Left ventricle myocardium inferior (tissue), 1 donor: Measurements from ENCODE around the gene CCDC40. TPM values are rescaled to one million over a fixed set of nuclear protein-coding genes. Genes with fewer than 3 reads are reported as not detected.
"Not testable (repeated sequence)": the region's sequence is repeated elsewhere in the genome, so short reads cannot be mapped to it uniquely, and the experiment has no call there.

ENCODE experiments used
- DNase-seq: peaks from one replicate; pipeline ENCODE4 v3.0.0-alpha.2; 2020
- H3K27ac ChIP-seq: fragments of 200-600 bp; replicated peaks from 2 replicates; pipeline ENCODE4 v1.8.0; 2021
- H3K27me3 ChIP-seq: fragments of 200-600 bp; 2 replicates; pipeline ENCODE4 v1.8.0; 2021; ENCODE audit warnings: low read depth
- H3K36me3 ChIP-seq: fragments of 200-600 bp; 2 replicates; pipeline ENCODE4 v1.8.0; 2021
- H3K4me1 ChIP-seq: fragments of 200-600 bp; 2 replicates; pipeline ENCODE4 v1.8.0; 2021
- H3K4me3 ChIP-seq: fragments of 200-600 bp; 2 replicates; pipeline ENCODE4 v1.8.0; 2021; ENCODE audit warnings: mild to moderate bottlenecking, moderate library complexity
- H3K9me3 ChIP-seq: fragments of 200-600 bp; replicated peaks from 2 replicates; pipeline ENCODE4 v1.8.0; 2021
- intact Hi-C: fragments of 100-400 bp; cut with micrococcal nuclease; formaldehyde crosslinking; loops from one replicate; pipeline ENCODE4 v1.11.0; 2022
- total RNA-seq: library from RNA; stranded (reverse); fragmentation: NEBNext Ultra II Directional; extraction: Animal tissue kit (Norgen Biotek cat#: 25700); gene quantifications from one replicate; pipeline ENCODE4 v1.2.1, GENCODE V29; 2021
- TF ChIP-seq, protein P1 (sequence below): fragments of 200-600 bp; IDR thresholded peaks from 2 replicates; pipeline ENCODE4 v1.8.0; 2021; ENCODE audit warnings: antibody characterized with exemption, mild to moderate bottlenecking, borderline replicate concordance
- donor health status: DM: no; HTN: yes; CAD: no; lungs with severe emphysema.

CCDC40 gene
- total RNA-seq, 1 donor from 2014 or later, result 7.7 TPM

GRCh38 chr17:79992649-79993389, 43.6 kb upstream of the CCDC40 start:
- no peaks in the 10 kb centered on the region for H3K27me3 ChIP-seq
- peaks cover 47% of the 10 kb centered on the region for H3K4me1 ChIP-seq
- no peaks in the 10 kb centered on the region for H3K36me3 ChIP-seq
- H3K9me3 ChIP-seq, result no peaks in the 10 kb centered on the region
- TF ChIP-seq, protein P1, sequence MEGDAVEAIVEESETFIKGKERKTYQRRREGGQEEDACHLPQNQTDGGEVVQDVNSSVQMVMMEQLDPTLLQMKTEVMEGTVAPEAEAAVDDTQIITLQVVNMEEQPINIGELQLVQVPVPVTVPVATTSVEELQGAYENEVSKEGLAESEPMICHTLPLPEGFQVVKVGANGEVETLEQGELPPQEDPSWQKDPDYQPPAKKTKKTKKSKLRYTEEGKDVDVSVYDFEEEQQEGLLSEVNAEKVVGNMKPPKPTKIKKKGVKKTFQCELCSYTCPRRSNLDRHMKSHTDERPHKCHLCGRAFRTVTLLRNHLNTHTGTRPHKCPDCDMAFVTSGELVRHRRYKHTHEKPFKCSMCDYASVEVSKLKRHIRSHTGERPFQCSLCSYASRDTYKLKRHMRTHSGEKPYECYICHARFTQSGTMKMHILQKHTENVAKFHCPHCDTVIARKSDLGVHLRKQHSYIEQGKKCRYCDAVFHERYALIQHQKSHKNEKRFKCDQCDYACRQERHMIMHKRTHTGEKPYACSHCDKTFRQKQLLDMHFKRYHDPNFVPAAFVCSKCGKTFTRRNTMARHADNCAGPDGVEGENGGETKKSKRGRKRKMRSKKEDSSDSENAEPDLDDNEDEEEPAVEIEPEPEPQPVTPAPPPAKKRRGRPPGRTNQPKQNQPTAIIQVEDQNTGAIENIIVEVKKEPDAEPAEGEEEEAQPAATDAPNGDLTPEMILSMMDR, result no peak
- intact Hi-C loops, result no loop called here
- H3K4me3 ChIP-seq, result peak overlapping the region; percentile 61
- H3K27ac ChIP-seq, result peak overlapping the region; percentile 72
- no peak for DNase-seq

GRCh38 chr17:79993390-79994227, 42.8 kb upstream of the CCDC40 start:
- intact Hi-C loops, result no loop called here
- Histone ChIP-seq H3K27me3 (no peaks in the 10 kb centered on the region), H3K4me1 (peaks cover 44% of the 10 kb centered on the region), H3K9me3 (no peaks in the 10 kb centered on the region), H3K27ac (peak overlapping the region; percentile 72), H3K4me3 (peak overlapping the region; percentile 61), H3K36me3 (no peaks in the 10 kb centered on the region)
- TF ChIP-seq, protein P1, result no peak
- DNase-seq, result peak; percentile 81

DNA sequence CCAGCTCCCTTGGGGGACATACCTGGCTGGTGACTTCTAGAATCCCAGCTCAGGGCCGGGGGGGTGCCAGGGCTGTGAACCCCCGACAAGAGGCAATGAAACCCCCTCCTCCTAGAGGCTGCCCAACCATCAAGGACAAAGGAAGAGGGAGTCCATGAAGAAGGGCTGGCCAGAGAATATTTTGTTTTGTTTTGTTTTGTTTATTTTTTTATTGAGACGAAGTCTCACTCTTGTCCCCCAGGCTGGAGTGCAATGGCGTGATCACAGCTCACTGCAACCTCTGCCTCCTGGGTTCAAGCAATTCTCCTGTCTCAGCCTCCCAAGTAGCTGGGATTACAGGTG, 42.2 kb upstream of the CCDC40 start:
- H3K36me3 ChIP-seq, H3K27me3 ChIP-seq, H3K4me3 ChIP-seq, intact Hi-C loops, DNase-seq, H3K9me3 ChIP-seq: not testable (repeated sequence)
- H3K27ac ChIP-seq, result peak overlapping the region; percentile 72
- H3K4me1 ChIP-seq, result peaks cover 44% of the 10 kb centered on the region

GRCh38 chr17:79994602-79995001, 41.8 kb upstream of the CCDC40 start:
- Histone ChIP-seq H3K4me1 (peaks cover 44% of the 10 kb centered on the region), H3K27ac (no peak overlapping the region), H3K36me3 (no peaks in the 10 kb centered on the region), H3K27me3 (no peaks in the 10 kb centered on the region), H3K4me3 (no peak overlapping the region), H3K9me3 (no peaks in the 10 kb centered on the region)
- no peak for DNase-seq
- TF ChIP-seq, protein P1, result no peak
- intact Hi-C loops, result no loop called here

DNA sequence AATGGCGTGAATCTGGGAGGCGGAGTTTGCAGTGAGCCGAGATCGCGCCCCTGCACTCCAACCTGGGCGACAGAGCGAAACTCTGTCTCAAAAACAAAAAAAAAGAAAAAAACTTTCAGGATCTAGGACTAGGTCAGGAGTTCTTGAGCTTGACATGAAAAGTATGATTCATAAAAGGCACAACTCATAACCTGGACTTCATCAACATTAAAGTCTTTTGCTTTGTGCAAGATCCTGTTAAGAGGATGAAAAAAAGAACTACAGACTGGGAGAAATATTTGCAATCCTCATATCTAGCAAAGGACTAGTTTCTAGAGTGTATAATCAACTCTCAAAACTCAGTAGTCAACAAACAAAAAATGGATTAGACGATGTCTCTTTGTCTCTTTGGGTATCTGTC, 40.7 kb upstream of the CCDC40 start:
- intact Hi-C loops, result no loop called here
- Histone ChIP-seq H3K4me1 (peaks cover 39% of the 10 kb centered on the region), H3K27ac (no peak overlapping the region), H3K9me3 (no peaks in the 10 kb centered on the region), H3K4me3 (no peak overlapping the region), H3K27me3 (no peaks in the 10 kb centered on the region), H3K36me3 (no peaks in the 10 kb centered on the region)
- TF ChIP-seq, protein P1, result no peak
- no peak for DNase-seq

DNA sequence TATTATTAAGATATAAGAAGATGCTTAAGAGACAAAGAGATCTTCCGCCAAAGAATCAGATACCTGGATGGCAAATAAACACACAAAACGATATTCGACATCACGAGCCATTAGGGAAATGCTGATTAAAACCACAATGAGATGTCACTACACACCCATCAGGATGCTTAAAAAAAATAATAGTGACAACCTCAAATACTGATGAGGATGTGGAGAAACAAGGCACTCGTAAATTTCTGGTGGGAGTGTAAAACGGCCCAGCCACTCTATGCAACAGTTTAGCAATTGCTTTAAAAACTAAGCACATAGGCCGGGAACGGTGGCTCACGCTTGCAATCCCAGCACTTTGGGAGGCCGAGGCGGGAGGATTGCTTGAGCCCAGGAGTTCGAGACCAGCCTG, 40.2 kb upstream of the CCDC40 start:
- intact Hi-C loops, result no loop called here
- Histone ChIP-seq H3K27ac (no peak overlapping the region), H3K4me3 (no peak overlapping the region), H3K36me3 (no peaks in the 10 kb centered on the region), H3K4me1 (peaks cover 35% of the 10 kb centered on the region), H3K9me3 (no peaks in the 10 kb centered on the region), H3K27me3 (no peaks in the 10 kb centered on the region)
- TF ChIP-seq, protein P1, result no peak
- DNase-seq, result no peak
